Immature natural killer cell (primary cell): Measurements from ENCODE around the gene ADCY5. TPM values are rescaled to one million over a fixed set of nuclear protein-coding genes. Genes with fewer than 3 reads are reported as not detected.

Experiments used
- DNase-seq, 3 donors: peaks; one replicate each; pipeline ENCODE4 v3.0.0; 2022; ENCODE audit warnings: mixed read lengths in 1 of 3
- H3K27ac Mint-ChIP-seq, 6 donors: one replicate each; pipeline ENCODE4 v1.8.0; 2020; ENCODE audit warnings: mixed read lengths in 6 of 6, mild to moderate bottlenecking in 5 of 6, inconsistent platforms in 4 of 6, moderate library complexity in 3 of 6
- H3K27me3 Mint-ChIP-seq, 3 donors: one replicate each; pipeline ENCODE4 v1.8.0; 2020 to 2021; ENCODE audit warnings: low read depth in 3 of 3, mild to moderate bottlenecking in 3 of 3, mixed read lengths in 3 of 3, moderate library complexity in 3 of 3, inconsistent platforms in 1 of 3
- H3K36me3 Mint-ChIP-seq, 3 donors: one replicate each; pipeline ENCODE4 v1.8.0; 2020; ENCODE audit warnings: mixed read lengths in 3 of 3, inconsistent platforms in 2 of 3, mild to moderate bottlenecking in 2 of 3
- H3K4me1 Mint-ChIP-seq, 2 donors: one replicate each; pipeline ENCODE4 v1.8.0; 2020; ENCODE audit warnings: inconsistent platforms in 2 of 2, mild to moderate bottlenecking in 2 of 2, mixed read lengths in 2 of 2, moderate library complexity in 1 of 2
- H3K4me3 Mint-ChIP-seq, 5 donors: one replicate each; pipeline ENCODE4 v1.8.0; 2020; ENCODE audit warnings: mild to moderate bottlenecking in 5 of 5, mixed read lengths in 5 of 5, inconsistent platforms in 3 of 5, moderate library complexity in 3 of 5
- H3K9me3 Mint-ChIP-seq, 6 donors: one replicate each; pipeline ENCODE4 v1.8.0; 2020; ENCODE audit warnings: mild to moderate bottlenecking in 6 of 6, mixed read lengths in 6 of 6, inconsistent platforms in 4 of 6, moderate library complexity in 3 of 6
- polyA plus RNA-seq, 3 donors: library from polyadenylated mRNA; unstranded; fragments of 300-500 nt; fragmentation: Illumina TruSeq; gene quantifications; one replicate each; pipeline ENCODE4 v1.2.3, GENCODE V29; 2021

Gene ADCY5
- polyA plus RNA-seq, 3 donors from 2014 or later, result 0.03 TPM; not detected in 2

DNA sequence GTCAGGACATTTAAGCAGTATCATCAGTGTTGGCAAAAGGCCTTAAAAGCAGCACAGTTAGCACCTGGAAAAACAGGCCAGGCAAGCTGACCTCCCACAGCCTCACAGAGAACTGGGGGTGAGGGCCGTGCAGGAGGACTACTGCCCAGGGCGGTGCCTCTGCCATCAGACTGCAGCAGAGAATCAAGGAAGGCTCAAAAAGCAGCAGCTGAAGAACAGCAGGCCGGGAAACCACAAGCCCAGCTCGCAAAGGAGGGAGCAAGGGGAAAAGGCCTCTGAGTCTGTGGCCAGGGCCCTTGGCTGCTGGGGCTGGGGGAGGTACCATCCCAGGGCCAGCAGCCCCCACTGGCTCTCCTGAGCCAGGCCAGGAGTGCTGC lies 163.0 kb downstream of the ADCY5 start:
- Mint-ChIP-seq H3K9me3 (no peaks in the 10 kb centered on the region), H3K27ac (no peak overlapping the region), H3K36me3 (no peaks in the 10 kb centered on the region), H3K27me3 (peaks cover 0 to 6% (median 1%) of the 10 kb centered on the region in 3 donors), H3K4me1 (no peaks in the 10 kb centered on the region), H3K4me3 (no peak overlapping the region)
- no peak for DNase-seq

DNA sequence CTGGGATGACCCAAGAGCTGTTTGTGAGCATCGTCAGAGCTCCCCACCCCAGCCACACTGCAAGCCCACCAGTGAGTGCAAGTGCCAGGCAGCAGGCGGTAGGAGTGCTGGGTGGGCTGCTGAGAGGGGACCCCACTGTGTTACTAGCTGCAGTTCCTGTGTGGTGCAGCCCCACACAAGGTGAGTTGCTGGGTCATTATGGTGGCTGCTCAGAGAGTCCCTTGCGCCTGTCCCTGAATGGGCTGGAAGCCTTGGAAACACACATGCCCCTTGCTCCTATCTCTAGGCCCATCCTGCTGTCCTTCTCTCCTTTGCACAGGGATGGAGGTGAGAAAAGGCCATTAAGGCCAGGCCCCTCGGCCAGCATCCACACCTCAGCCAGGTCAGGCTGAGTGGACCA lies 163.4 kb downstream of the ADCY5 start:
- Mint-ChIP-seq H3K27me3 (peaks cover 0 to 5% (median 1%) of the 10 kb centered on the region in 3 donors), H3K36me3 (no peaks in the 10 kb centered on the region), H3K27ac (no peak overlapping the region), H3K4me1 (no peaks in the 10 kb centered on the region), H3K4me3 (no peak overlapping the region), H3K9me3 (no peaks in the 10 kb centered on the region)
- DNase-seq, result no peak

GRCh38 chr3:123285066-123285465 lies 163.8 kb downstream of the ADCY5 start:
- no peaks in the 10 kb centered on the region for H3K4me1 Mint-ChIP-seq
- peaks cover 0 to 2% (median under 1%) of the 10 kb centered on the region in 3 donors for H3K27me3 Mint-ChIP-seq
- H3K4me3 Mint-ChIP-seq, result no peak overlapping the region
- no peak overlapping the region for H3K27ac Mint-ChIP-seq
- H3K36me3 Mint-ChIP-seq, result no peaks in the 10 kb centered on the region
- H3K9me3 Mint-ChIP-seq, result no peaks in the 10 kb centered on the region
- DNase-seq, result no peak

DNA sequence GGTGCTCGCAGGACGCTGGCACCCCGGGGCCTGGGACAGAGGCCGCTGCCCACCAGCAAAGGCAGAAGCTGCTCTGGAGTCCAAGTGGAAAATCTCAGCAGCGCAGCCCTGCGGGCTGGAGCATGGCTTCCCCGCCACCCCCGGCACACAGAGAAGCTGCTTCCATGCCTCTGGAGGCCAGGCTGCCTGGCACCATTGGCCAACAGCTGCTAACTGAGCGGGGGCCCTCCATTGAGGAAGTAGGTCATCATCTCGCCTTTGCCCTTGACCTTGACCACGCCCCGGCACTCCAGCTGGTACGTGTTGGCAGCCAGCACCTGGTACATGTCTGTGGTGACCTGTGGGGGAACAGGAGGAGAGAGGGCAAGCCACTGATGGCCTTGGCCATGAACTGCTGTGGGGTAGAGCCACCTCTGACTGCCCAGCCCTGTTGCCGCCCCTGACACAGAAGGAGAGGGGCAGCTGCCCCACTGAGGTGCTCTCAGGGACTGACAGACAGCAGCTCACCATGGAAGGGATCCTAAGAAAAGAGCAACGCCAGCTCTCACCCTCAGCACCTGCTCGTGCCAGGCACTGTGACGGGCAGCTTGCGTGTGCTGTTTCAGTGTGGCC lies 164.4 kb downstream of the ADCY5 start:
- DNase-seq, result no peak
- H3K4me3 Mint-ChIP-seq, result no peak overlapping the region
- no peaks in the 10 kb centered on the region for H3K36me3 Mint-ChIP-seq
- H3K9me3 Mint-ChIP-seq, result no peaks in the 10 kb centered on the region
- no peak overlapping the region for H3K27ac Mint-ChIP-seq
- H3K4me1 Mint-ChIP-seq, result no peaks in the 10 kb centered on the region
- peaks cover 0 to 2% (median 0%) of the 10 kb centered on the region in 3 donors for H3K27me3 Mint-ChIP-seq

- H3K9me3 Mint-ChIP-seq, result no peaks in the 10 kb centered on the region
- H3K27me3 Mint-ChIP-seq, result peaks cover 0 to 2% (median 0%) of the 10 kb centered on the region in 3 donors
- no peak overlapping the region for H3K4me3 Mint-ChIP-seq
- DNase-seq, result no peak
- H3K4me1 Mint-ChIP-seq, result no peaks in the 10 kb centered on the region
- no peaks in the 10 kb centered on the region for H3K36me3 Mint-ChIP-seq
- no peak overlapping the region for H3K27ac Mint-ChIP-seq
Measured at GRCh38 chr3:123283657-123284398, 165.1 kb downstream of the ADCY5 start.

DNA sequence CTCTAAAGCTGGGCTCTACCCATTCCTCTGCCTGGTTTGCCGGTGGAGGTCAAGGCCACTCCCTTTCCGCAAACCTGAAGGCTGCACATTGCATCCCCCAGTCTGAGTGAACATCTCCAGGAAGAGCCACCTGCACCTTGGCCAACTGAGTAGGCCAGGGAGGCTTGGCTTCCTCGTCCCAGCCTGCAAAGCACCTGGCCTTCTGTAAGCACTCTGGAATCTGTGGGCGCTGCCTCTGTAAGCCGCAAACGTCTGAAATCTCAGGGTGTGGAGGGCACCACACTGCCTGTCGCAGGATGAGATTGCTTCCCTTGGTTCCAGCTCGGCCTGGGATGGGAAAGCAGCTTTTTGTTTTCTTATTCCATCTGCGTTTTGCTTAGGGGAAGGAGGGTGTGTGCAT lies 165.8 kb downstream of the ADCY5 start:
- Mint-ChIP-seq H3K4me1 (no peaks in the 10 kb centered on the region), H3K9me3 (no peaks in the 10 kb centered on the region)
- no peak for DNase-seq

DNA sequence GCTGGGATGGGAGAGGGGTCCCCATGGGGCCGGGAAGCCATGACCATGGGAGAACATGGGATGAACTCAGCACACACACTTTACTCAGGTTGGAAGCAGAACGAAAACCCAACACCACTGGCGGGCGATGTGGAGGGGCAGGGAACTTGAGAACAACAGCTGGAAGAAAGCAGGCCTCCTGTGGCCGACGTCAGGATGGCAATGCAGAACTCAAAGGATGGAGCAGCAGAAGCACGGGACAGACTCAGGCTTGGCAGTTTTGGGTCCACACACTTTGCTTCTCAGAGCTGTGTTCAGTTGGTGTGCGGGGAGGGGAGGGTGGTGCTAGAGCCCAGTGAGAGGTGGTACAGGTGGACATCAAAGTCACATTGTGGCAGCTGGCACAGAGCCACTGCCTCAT lies 166.4 kb downstream of the ADCY5 start:
- H3K27me3 Mint-ChIP-seq, result peaks cover 0 to 2% (median 0%) of the 10 kb centered on the region in 3 donors
- H3K4me3 Mint-ChIP-seq, result no peak overlapping the region
- DNase-seq, result no peak
- no peaks in the 10 kb centered on the region for H3K4me1 Mint-ChIP-seq
- no peaks in the 10 kb centered on the region for H3K9me3 Mint-ChIP-seq
- no peaks in the 10 kb centered on the region for H3K36me3 Mint-ChIP-seq
- no peak overlapping the region for H3K27ac Mint-ChIP-seq

More for the DNA sequence above, 165.8 kb downstream of the ADCY5 start:
- Mint-ChIP-seq H3K36me3 (no peaks in the 10 kb centered on the region), H3K27ac (no peak overlapping the region), H3K27me3 (peaks cover 0 to 2% (median 0%) of the 10 kb centered on the region in 3 donors), H3K4me3 (no peak overlapping the region)

- H3K27me3 Mint-ChIP-seq, result peaks cover 0 to 2% (median 0%) of the 10 kb centered on the region in 3 donors
- H3K36me3 Mint-ChIP-seq, result no peaks in the 10 kb centered on the region
- no peak overlapping the region for H3K27ac Mint-ChIP-seq
- no peak for DNase-seq
- H3K4me3 Mint-ChIP-seq, result no peak overlapping the region
- no peaks in the 10 kb centered on the region for H3K9me3 Mint-ChIP-seq
- H3K4me1 Mint-ChIP-seq, result no peaks in the 10 kb centered on the region
Measured at GRCh38 chr3:123281929-123282328, 167.0 kb downstream of the ADCY5 start.

DNA sequence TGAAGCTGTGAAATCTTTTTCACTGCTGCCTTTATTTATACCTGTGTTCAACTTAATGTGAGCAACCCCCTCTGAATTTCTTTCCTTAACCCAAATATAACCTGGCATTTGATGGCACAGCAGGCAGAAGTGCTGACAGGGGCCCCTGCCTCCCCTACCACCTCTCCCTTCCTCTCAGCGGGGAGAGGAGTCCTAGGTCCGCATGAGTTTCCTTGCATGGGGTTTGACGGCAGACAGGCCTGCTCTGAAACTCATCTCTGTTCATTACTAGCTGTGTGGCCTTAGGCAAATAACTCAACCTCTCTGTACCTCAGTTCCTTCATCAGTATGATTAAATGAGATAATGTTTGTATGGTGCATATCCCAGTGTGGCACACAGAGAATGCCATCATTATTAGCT lies 167.5 kb downstream of the ADCY5 start:
- H3K4me1 Mint-ChIP-seq, result no peaks in the 10 kb centered on the region
- H3K9me3 Mint-ChIP-seq, result no peaks in the 10 kb centered on the region
- no peak overlapping the region for H3K4me3 Mint-ChIP-seq
- no peak for DNase-seq
- H3K36me3 Mint-ChIP-seq, result no peaks in the 10 kb centered on the region
- no peak overlapping the region for H3K27ac Mint-ChIP-seq
- peaks cover 0 to 2% (median 2%) of the 10 kb centered on the region in 3 donors for H3K27me3 Mint-ChIP-seq

DNA sequence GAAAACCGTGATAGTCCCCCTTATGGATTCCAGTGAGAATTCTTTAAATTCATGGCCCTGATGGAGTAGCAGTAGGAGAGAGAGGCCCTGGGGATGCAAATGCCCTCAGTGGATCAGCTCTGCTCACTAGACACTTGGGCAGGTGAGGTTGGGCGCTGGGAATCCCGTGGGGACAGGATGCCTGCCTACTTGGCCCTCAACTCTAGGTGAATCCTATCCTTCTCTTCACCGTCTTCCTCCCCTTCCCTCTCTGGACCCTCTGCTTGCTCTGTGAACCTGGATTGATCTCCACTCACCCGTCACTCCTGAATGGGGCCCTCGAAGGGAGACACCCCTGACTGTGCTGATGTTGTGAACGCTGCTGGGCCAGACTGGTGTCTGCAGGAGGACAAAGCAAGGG lies 169.8 kb downstream of the ADCY5 start:
- DNase-seq, result no peak
- no peaks in the 10 kb centered on the region for H3K4me1 Mint-ChIP-seq
- no peak overlapping the region for H3K4me3 Mint-ChIP-seq
- no peak overlapping the region for H3K27ac Mint-ChIP-seq
- H3K36me3 Mint-ChIP-seq, result no peaks in the 10 kb centered on the region
- no peaks in the 10 kb centered on the region for H3K9me3 Mint-ChIP-seq
- peaks cover 0 to 2% (median 0%) of the 10 kb centered on the region in 3 donors for H3K27me3 Mint-ChIP-seq

GRCh38 chr3:123278446-123278845 lies 170.4 kb downstream of the ADCY5 start:
- Mint-ChIP-seq H3K36me3 (no peaks in the 10 kb centered on the region), H3K4me1 (no peaks in the 10 kb centered on the region), H3K27me3 (peaks cover 0 to 2% (median 0%) of the 10 kb centered on the region in 3 donors), H3K9me3 (no peaks in the 10 kb centered on the region), H3K4me3 (no peak overlapping the region), H3K27ac (no peak overlapping the region)
- DNase-seq, result no peak

GRCh38 chr3:123277106-123277505 lies 171.8 kb downstream of the ADCY5 start:
- Mint-ChIP-seq H3K9me3 (no peaks in the 10 kb centered on the region), H3K4me3 (no peak overlapping the region), H3K27ac (no peak overlapping the region), H3K27me3 (peaks cover 0 to 2% (median 0%) of the 10 kb centered on the region in 3 donors), H3K4me1 (no peaks in the 10 kb centered on the region), H3K36me3 (peaks cover 0 to 5% (median 0%) of the 10 kb centered on the region in 3 donors)
- no peak for DNase-seq

DNA sequence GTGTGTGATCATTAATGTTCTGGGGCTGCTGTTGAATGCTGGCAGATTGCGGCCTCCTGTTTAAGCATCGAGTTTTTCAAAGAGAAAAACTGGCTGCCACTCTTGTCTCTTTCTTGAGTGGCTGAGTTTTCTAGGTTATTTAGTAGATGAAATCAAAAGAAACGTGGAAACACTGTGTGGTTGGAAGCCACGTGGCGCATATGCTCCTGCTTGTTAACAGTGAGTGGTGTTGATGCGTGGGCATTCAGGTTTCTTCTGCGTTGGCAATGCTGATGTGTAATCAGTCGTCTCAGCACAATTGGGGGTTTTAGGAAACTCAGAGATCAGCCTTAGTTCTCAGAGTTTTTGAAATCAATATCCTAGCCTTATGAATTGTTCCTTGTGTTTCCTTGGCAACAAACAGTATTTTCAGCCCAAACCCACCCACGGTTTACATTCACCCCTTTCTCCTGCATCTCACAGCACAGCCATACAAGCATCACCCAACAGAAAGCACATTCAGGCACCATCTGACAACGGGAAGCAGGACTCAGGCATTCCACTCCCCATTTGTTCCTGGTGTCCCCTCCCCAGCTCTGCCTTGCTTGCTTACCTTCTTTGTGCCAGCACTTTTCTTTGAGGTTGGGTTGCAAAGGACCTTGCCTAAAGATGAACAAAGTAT lies 172.4 kb downstream of the ADCY5 start:
- no peak overlapping the region for H3K4me3 Mint-ChIP-seq
- H3K27ac Mint-ChIP-seq, result no peak overlapping the region
- DNase-seq, result no peak
- peaks cover 0 to 11% (median 5%) of the 10 kb centered on the region in 3 donors for H3K36me3 Mint-ChIP-seq
- H3K27me3 Mint-ChIP-seq, result peaks cover 0 to 2% (median 0%) of the 10 kb centered on the region in 3 donors
- H3K4me1 Mint-ChIP-seq, result no peaks in the 10 kb centered on the region
- H3K9me3 Mint-ChIP-seq, result no peaks in the 10 kb centered on the region

DNA sequence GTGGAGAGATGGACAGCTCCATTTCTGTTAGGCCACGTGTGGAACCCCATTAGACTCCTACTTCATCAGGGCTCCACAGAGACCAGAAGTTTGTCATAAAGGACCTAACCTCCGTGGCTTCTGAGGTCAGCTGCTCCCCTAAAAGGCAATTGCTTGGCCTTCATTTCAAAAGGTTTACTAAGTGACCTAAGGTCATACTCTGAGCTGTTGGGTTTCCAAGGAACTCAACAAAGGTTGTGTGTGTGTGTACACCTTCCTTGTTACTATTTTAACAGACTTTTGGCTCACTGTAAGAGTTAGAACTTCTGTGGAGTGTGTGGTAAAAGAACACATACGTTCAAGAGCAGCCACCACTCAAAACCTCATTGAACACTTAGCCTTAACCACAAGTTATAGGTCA lies 173.2 kb downstream of the ADCY5 start:
- no peak for DNase-seq
- Mint-ChIP-seq H3K27me3 (peaks cover 0 to 2% (median 0%) of the 10 kb centered on the region in 3 donors), H3K4me3 (no peak overlapping the region), H3K36me3 (peaks cover 0 to 13% (median 7%) of the 10 kb centered on the region in 3 donors), H3K9me3 (no peaks in the 10 kb centered on the region), H3K4me1 (no peaks in the 10 kb centered on the region), H3K27ac (no peak overlapping the region)
